Motor neuron (in vitro differentiated cells): ENCODE data around the gene UMPS. TPM values are rescaled to one million over a fixed set of nuclear protein-coding genes. Genes with fewer than 3 reads are reported as not detected.
A peak's percentile ranks its signal among the peaks of the same experiment; 100 is the strongest.

Experiments
- ATAC-seq, 8 experiments: fragments of 200-7000 bp; cut with Tn5 transposase; replicated peaks in 6 of 8; 2 replicates each; pipeline ENCODE4 v1.8.0; 2021; ENCODE audit warnings: mild to moderate bottlenecking in 8 of 8, moderate library complexity in 8 of 8
- H3K27ac ChIP-seq, 2 donors: fragments of 250-450 bp; sonication (Bioruptor Pico); 2 replicates each; pipeline ENCODE4 v1.9.0; 2021; ENCODE audit warnings: antibody characterized with exemption in 2 of 2, mild to moderate bottlenecking in 2 of 2, moderate library complexity in 1 of 2
- H3K4me1 ChIP-seq, 2 donors: fragments of 250-450 bp; sonication (Bioruptor Pico); replicated peaks in 1 of 2; 2 replicates each; pipeline ENCODE4 v1.6.1; 2021; ENCODE audit warnings: antibody characterized with exemption in 2 of 2, mild to moderate bottlenecking in 2 of 2, moderate library complexity in 1 of 2
- H3K4me3 ChIP-seq, 5 donors: fragments of 250-450 bp; sonication (Bioruptor Pico); 2 replicates each; pipeline ENCODE4 v1.9.0; 2021; ENCODE audit warnings: antibody characterized with exemption in 5 of 5, mild to moderate bottlenecking in 5 of 5, moderate library complexity in 4 of 5
- WGBS, 10 experiments: fragments of 450-650 bp; shearing (Covaris generic); methylation state at CpG; one replicate each; pipeline ENCODE4 v1.0.0; 2022; 5-methylcytosine and 5-hydroxymethylcytosine counted together
- in situ Hi-C, 9 experiments: fragments of 400-800 bp; cut with MboI; loops; one replicate each; pipeline ENCODE4 v1.15.0; 2021; ENCODE audit warnings: low sequenced_read_pairs in 9 of 9, low pct_unique_long_range_greater_than_20kb in 2 of 9; ENCODE audit not compliant: unreplicated experiment in 9 of 9
- total RNA-seq, 8 experiments: library from RNA; unstranded; fragments of 300-600 nt; gene quantifications; 2 replicates each; pipeline versions ENCODE4 v1.2.3 to v1.2.4, GENCODE V29; 2022

The UMPS gene
- total RNA-seq, 8 experiments from 2014 or later, result 12.6 to 34.2 (median 24.2) TPM

- Histone ChIP-seq H3K4me1 (peaks cover 0 to 2% of the 10 kb centered on the region in 2 donors), H3K27ac (no peak overlapping the region), H3K4me3 (no peak overlapping the region)
- in situ Hi-C loops, result loop anchor here in 5 of 9 experiments (10.0 to 25.0 kb wide), 2 partner anchors 145 to 677 kb away; no protein-coding TSS in a partner anchor
- 71 to 100% (median 93%) methylated on average over 1 to 7 of the region's 14 CpGs; no CpG with 5 or more reads in 5 of the 10 experiments for WGBS, 10 experiments
- ATAC-seq, result no peak
These were observed 29.6 kb downstream of the UMPS start for GRCh38 chr3:124759666-124760401.

GRCh38 chr3:124760601-124761000 is 30.3 kb downstream of the UMPS start:
- H3K4me3 ChIP-seq, result no peak overlapping the region
- H3K27ac ChIP-seq, result no peak overlapping the region

GRCh38 chr3:124761250-124761796 is 31.1 kb downstream of the UMPS start:
- ATAC-seq, result peak; percentile 77 to 89 (median 82)
- in situ Hi-C loops, result loop anchor here in 5 of 9 experiments (10.0 to 25.0 kb wide), 2 partner anchors 143 to 676 kb away; no protein-coding TSS in a partner anchor
- Histone ChIP-seq H3K27ac (no peak overlapping the region), H3K4me3 (no peak overlapping the region), H3K4me1 (peaks cover 0 to 2% of the 10 kb centered on the region in 2 donors)
- 0 to 100% (median 14%) methylated on average over 1 to 9 of the region's 15 CpGs for WGBS, 10 experiments

More at GRCh38 chr3:124760601-124761000, 30.3 kb downstream of the UMPS start:
- in situ Hi-C loops, result loop anchor here in 5 of 9 experiments (10.0 to 25.0 kb wide), 2 partner anchors 144 to 677 kb away; no protein-coding TSS in a partner anchor
- H3K4me1 ChIP-seq, result peaks cover 0 to 2% of the 10 kb centered on the region in 2 donors
- WGBS, 10 experiments, result 13 to 67% (median 33%) methylated on average over 1 to 2 of the region's 2 CpGs; no CpG with 5 or more reads in 3 of the 10 experiments
- peak in 3 of 8 experiments; percentile 57 to 77 (median 63) for ATAC-seq

- in situ Hi-C loops, result loop anchor here in 5 of 9 experiments (10.0 to 25.0 kb wide), 2 partner anchors 143 to 675 kb away; no protein-coding TSS in a partner anchor
- Histone ChIP-seq H3K27ac (no peak overlapping the region), H3K4me3 (no peak overlapping the region), H3K4me1 (peaks cover 0 to 2% of the 10 kb centered on the region in 2 donors)
- ATAC-seq, result no peak
- WGBS, 10 experiments, result 17 to 100% (median 85%) methylated on average over 1 to 5 of the region's 6 CpGs
These were observed 31.8 kb downstream of the UMPS start for GRCh38 chr3:124761935-124762660.

GRCh38 chr3:124762661-124763011 is 32.4 kb downstream of the UMPS start:
- no peak overlapping the region for H3K27ac ChIP-seq
- 67 to 100% (median 92%) methylated on average over 1 to 4 of the region's 4 CpGs; no CpG with 5 or more reads in 2 of the 10 experiments for WGBS, 10 experiments
- ATAC-seq, result no peak
- H3K4me3 ChIP-seq, result no peak overlapping the region
- peaks cover 0 to 2% of the 10 kb centered on the region in 2 donors for H3K4me1 ChIP-seq
- in situ Hi-C loops, result loop anchor here in 5 of 9 experiments (10.0 to 25.0 kb wide), 2 partner anchors 142 to 675 kb away; no protein-coding TSS in a partner anchor

GRCh38 chr3:124763206-124763605 is 33.0 kb downstream of the UMPS start:
- in situ Hi-C loops, result loop anchor here in 5 of 9 experiments (10.0 to 25.0 kb wide), 2 partner anchors 142 to 674 kb away; no protein-coding TSS in a partner anchor
- ATAC-seq, result no peak
- Histone ChIP-seq H3K4me3 (no peak overlapping the region), H3K4me1 (peaks cover 0 to 2% of the 10 kb centered on the region in 2 donors), H3K27ac (no peak overlapping the region)
- 80 to 100% (median 90%) methylated on average over 2 to 4 of the region's 8 CpGs; no CpG with 5 or more reads in 7 of the 10 experiments for WGBS, 10 experiments

GRCh38 chr3:124763644-124764358 is 33.5 kb downstream of the UMPS start:
- Histone ChIP-seq H3K4me3 (no peak overlapping the region), H3K4me1 (peaks cover 0 to 2% of the 10 kb centered on the region in 2 donors), H3K27ac (no peak overlapping the region)
- 33 to 95% (median 89%) methylated on average over 1 to 10 of the region's 15 CpGs; no CpG with 5 or more reads in 3 of the 10 experiments for WGBS, 10 experiments
- in situ Hi-C loops, result loop anchor here in 5 of 9 experiments (10.0 to 25.0 kb wide), 2 partner anchors 141 to 674 kb away; no protein-coding TSS in a partner anchor
- no peak for ATAC-seq

GRCh38 chr3:124764746-124765145 is 34.5 kb downstream of the UMPS start:
- H3K4me3 ChIP-seq, result no peak overlapping the region
- peaks cover 0 to 2% of the 10 kb centered on the region in 2 donors for H3K4me1 ChIP-seq
- in situ Hi-C loops, result loop anchor here in 5 of 9 experiments (10.0 to 25.0 kb wide), 2 partner anchors 140 to 673 kb away; no protein-coding TSS in a partner anchor
- no peak overlapping the region for H3K27ac ChIP-seq
- WGBS, 10 experiments, result 50 to 100% (median 88%) methylated on average over 1 to 5 of the region's 5 CpGs; no CpG with 5 or more reads in 4 of the 10 experiments
- ATAC-seq, result no peak

- no peak overlapping the region for H3K27ac ChIP-seq
- in situ Hi-C loops, result loop anchor here in 5 of 9 experiments (10.0 to 25.0 kb wide), 2 partner anchors 139 to 672 kb away; no protein-coding TSS in a partner anchor
- ATAC-seq, result no peak
- H3K4me3 ChIP-seq, result no peak overlapping the region
- WGBS, 10 experiments, result 62 to 100% (median 84%) methylated on average over 1 to 2 of the region's 5 CpGs; no CpG with 5 or more reads in 6 of the 10 experiments
- H3K4me1 ChIP-seq, result peaks cover 2 to 6% of the 10 kb centered on the region in 2 donors
These were observed 35.1 kb downstream of the UMPS start for GRCh38 chr3:124765197-124765840.

- no peak for ATAC-seq
- Histone ChIP-seq H3K4me1 (peaks cover 11 to 15% of the 10 kb centered on the region in 2 donors), H3K4me3 (no peak overlapping the region), H3K27ac (no peak overlapping the region)
- 40 to 100% (median 77%) methylated on average over 1 to 6 of the region's 16 CpGs; no CpG with 5 or more reads in 2 of the 10 experiments for WGBS, 10 experiments
- in situ Hi-C loops, result loop anchor here in 5 of 9 experiments (10.0 to 25.0 kb wide), 2 partner anchors 138 to 671 kb away; no protein-coding TSS in a partner anchor
These were observed 36.2 kb downstream of the UMPS start for GRCh38 chr3:124766113-124767095.
